GM23338 (cell line): ENCODE results near the gene NPEPL1. TPM values are rescaled to one million over a fixed set of nuclear protein-coding genes. Genes with fewer than 3 reads are reported as not detected.

Source experiments
- ATAC-seq: fragments of 200-7000 bp; cut with Tn5 transposase; 3 replicates; pipeline ENCODE4 v1.9.1; 2020
- DNase-seq: peaks from one replicate; pipeline ENCODE4 v3.0.0-alpha.2; 2015; ENCODE audit warnings: low spot score
- H2AFZ ChIP-seq: fragments of 200-600 bp; sonication (generic); 2 replicates; pipeline ENCODE4 v1.8.0; 2016; ENCODE audit warnings: antibody characterized with exemption, mild to moderate bottlenecking, moderate library complexity
- H3F3A ChIP-seq: fragments of 200-600 bp; sonication (generic); replicated peaks from 2 replicates; pipeline ENCODE4 v1.8.0; 2017; ENCODE audit warnings: antibody characterized with exemption, mixed run types, low read depth
- H3K27ac ChIP-seq: fragments of 200-600 bp; sonication (generic); 2 replicates; pipeline ENCODE4 v1.6.1; 2016; ENCODE audit warnings: low read depth
- H3K27me3 ChIP-seq: fragments of 200-600 bp; sonication (generic); 2 replicates; pipeline ENCODE4 v1.8.0; 2016; ENCODE audit warnings: mild to moderate bottlenecking, mixed run types, moderate library complexity; ENCODE audit not compliant: insufficient read depth
- H3K36me3 ChIP-seq: fragments of 200-600 bp; sonication (generic); 2 replicates; pipeline ENCODE4 v1.8.0; 2016; ENCODE audit warnings: mild to moderate bottlenecking; ENCODE audit not compliant: insufficient read depth
- H3K4me1 ChIP-seq: fragments of 200-600 bp; sonication (generic); 2 replicates; pipeline ENCODE4 v1.8.0; 2016; ENCODE audit warnings: mild to moderate bottlenecking, moderate library complexity; ENCODE audit not compliant: insufficient read depth
- H3K4me2 ChIP-seq: fragments of 200-600 bp; sonication (generic); 2 replicates; pipeline ENCODE4 v1.7.1; 2017; ENCODE audit warnings: mixed run types
- H3K4me3 ChIP-seq: fragments of 200-600 bp; sonication (generic); 2 replicates; pipeline ENCODE4 v1.6.1; 2016; ENCODE audit warnings: mixed run types
- H3K79me2 ChIP-seq: fragments of 200-600 bp; sonication (generic); replicated peaks from 2 replicates; pipeline ENCODE4 v1.8.0; 2017; ENCODE audit warnings: mild to moderate bottlenecking; ENCODE audit not compliant: insufficient read depth
- H3K9me2 ChIP-seq: fragments of 200-600 bp; sonication (generic); 2 replicates; pipeline ENCODE4 v1.8.0; 2017; ENCODE audit not compliant: insufficient read depth
- H4K20me1 ChIP-seq: fragments of 200-600 bp; sonication (generic); replicated peaks from 2 replicates; pipeline ENCODE4 v1.8.0; 2017; ENCODE audit warnings: mild to moderate bottlenecking; ENCODE audit not compliant: insufficient read depth
- H3K27ac Mint-ChIP-seq: 2 replicates; pipeline ENCODE4 v1.8.0; 2020; ENCODE audit warnings: inconsistent platforms, mild to moderate bottlenecking, moderate library complexity, mixed read lengths
- H3K27me3 Mint-ChIP-seq: 3 replicates; pipeline ENCODE4 v1.8.0; 2022; ENCODE audit warnings: low read depth, mild to moderate bottlenecking, moderate library complexity, mixed read lengths, inconsistent platforms; ENCODE audit not compliant: insufficient read depth, poor library complexity
- H3K36me3 Mint-ChIP-seq: 3 replicates; pipeline ENCODE4 v1.8.0; 2021; ENCODE audit warnings: low read depth, mild to moderate bottlenecking, inconsistent platforms, moderate library complexity, mixed read lengths
- H3K4me1 Mint-ChIP-seq: 3 replicates; pipeline ENCODE4 v1.8.0; 2020; ENCODE audit warnings: mild to moderate bottlenecking, inconsistent platforms, mixed read lengths
- H3K4me3 Mint-ChIP-seq: 3 replicates; pipeline ENCODE4 v1.8.0; 2021; ENCODE audit warnings: moderate library complexity, mild to moderate bottlenecking, inconsistent platforms, mixed read lengths
- H3K9me3 Mint-ChIP-seq: 3 replicates; pipeline ENCODE4 v1.8.0; 2020; ENCODE audit warnings: moderate library complexity, mild to moderate bottlenecking, inconsistent platforms, mixed read lengths
- CREB1 ChIP-seq: fragments of 250-450 bp; sonication (Bioruptor Pico); IDR thresholded peaks from 2 replicates; pipeline ENCODE4 v1.5.0; 2020; ENCODE audit warnings: low read depth, mild to moderate bottlenecking, moderate library complexity
- EZH2 ChIP-seq: fragments of 200-600 bp; sonication (generic); IDR thresholded peaks from one replicate; pipeline ENCODE4 v1.8.0; 2017; ENCODE audit warnings: antibody characterized with exemption, mild to moderate bottlenecking, low read depth; ENCODE audit not compliant: unreplicated experiment
- EZH2phosphoT487 ChIP-seq: fragments of 200-600 bp; sonication (generic); IDR thresholded peaks from one replicate; pipeline ENCODE4 v1.8.1; 2018; ENCODE audit warnings: antibody characterized with exemption; ENCODE audit not compliant: unreplicated experiment
- JUNB ChIP-seq: IDR thresholded peaks from one replicate; pipeline ENCODE4 v1.6.1; 2016; ENCODE audit warnings: antibody characterized with exemption; ENCODE audit not compliant: unreplicated experiment
- NANOG ChIP-seq: IDR thresholded peaks from 2 replicates; pipeline ENCODE4 v1.6.1; 2016; ENCODE audit warnings: antibody characterized with exemption, borderline replicate concordance
- POLR2AphosphoS5 ChIP-seq: IDR thresholded peaks from 2 replicates; pipeline ENCODE4 v1.6.1; 2016; ENCODE audit warnings: antibody characterized with exemption, low read depth
- STAT1 ChIP-seq: IDR thresholded peaks from one replicate; pipeline ENCODE4 v1.6.1; 2016; ENCODE audit warnings: antibody characterized with exemption; ENCODE audit not compliant: unreplicated experiment
- ZNF114 ChIP-seq: fragments of 250-450 bp; sonication (Bioruptor Pico); IDR thresholded peaks from 2 replicates; pipeline ENCODE4 v1.5.0; 2020; ENCODE audit warnings: mild to moderate bottlenecking, moderate library complexity
- ZNF331 ChIP-seq: fragments of 250-450 bp; sonication (Bioruptor Pico); IDR thresholded peaks from 2 replicates; pipeline ENCODE4 v1.5.0; 2020; ENCODE audit warnings: low read depth, mild to moderate bottlenecking, moderate library complexity
- polyA plus RNA-seq: library from polyadenylated mRNA; unstranded; fragments of >200 nt; fragmentation: Nextera tagmentation; extraction: Ambion mirVana; gene quantifications from 2 replicates; pipeline ENCODE4 v1.2.1, GENCODE V29; 2016
- total RNA-seq: library from RNA; depleted of rRNA; stranded (reverse); fragments of >200 nt; shearing (Covaris generic); gene quantifications from 2 replicates; pipeline ENCODE4 v1.2.3, GENCODE V29; 2014
- TF ChIP-seq, protein P1 (sequence below), 2 experiments: fragments of 200-600 bp in 1 of 2; sonication (generic) in 1 of 2; conservative IDR thresholded peaks; 2 replicates each; pipeline versions ENCODE4 v1.5.1 to v1.6.1; 2016 to 2017; ENCODE audit warnings: antibody characterized with exemption in 2 of 2, low read depth in 2 of 2, mild to moderate bottlenecking in 2 of 2, moderate library complexity in 1 of 2
- TF ChIP-seq, protein P2 (sequence below): IDR thresholded peaks from 2 replicates; pipeline ENCODE4 v1.6.1; 2016; ENCODE audit warnings: antibody characterized with exemption
- TF ChIP-seq, protein P3 (sequence below): IDR thresholded peaks from one replicate; pipeline ENCODE4 v1.6.1; 2018; ENCODE audit warnings: antibody characterized with exemption; ENCODE audit not compliant: unreplicated experiment
- TF ChIP-seq, protein P4 (sequence below): fragments of 250-450 bp; sonication (Bioruptor Pico); IDR thresholded peaks from 2 replicates; pipeline ENCODE4 v1.5.0; 2020; ENCODE audit warnings: mild to moderate bottlenecking, moderate library complexity

NPEPL1 gene
- total and polyA plus RNA-seq, 2 experiments from 2014 or later = 23.5 to 30.0 TPM

DNA sequence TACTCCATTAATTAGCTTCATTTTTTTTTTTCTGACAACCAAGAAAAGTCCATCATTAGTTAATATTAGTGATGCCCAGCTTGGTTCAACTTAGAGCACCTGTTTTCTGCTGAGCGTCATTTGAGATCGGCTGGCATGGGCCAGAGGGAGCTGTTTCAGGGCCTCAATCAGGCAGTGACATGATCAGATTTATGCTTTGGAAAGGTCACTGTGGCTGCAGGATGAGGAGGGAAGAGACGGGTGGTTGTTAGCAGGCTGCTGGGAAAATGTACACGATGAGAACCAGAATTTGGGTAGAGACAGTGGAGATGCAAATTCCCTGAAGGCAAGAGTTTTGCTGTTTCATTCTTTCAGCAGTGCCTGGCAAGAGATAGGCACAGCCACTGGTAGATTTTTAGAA lies 45.9 kb upstream of the NPEPL1 start:
- Mint-ChIP-seq H3K9me3 (peaks cover 3% of the 10 kb centered on the region; the same call in 2 of the 3 replicates), H3K4me1 (peaks cover 15% of the 10 kb centered on the region), H3K27ac (no peak overlapping the region; the same call in 1 of the 2 replicates), H3K36me3 (peaks cover 6% of the 10 kb centered on the region; the same call in 2 of the 3 replicates), H3K4me3 (no peak overlapping the region), H3K27me3 (peaks cover 14% of the 10 kb centered on the region)
- TF ChIP-seq EZH2phosphoT487 (no peak), NANOG (no peak), POLR2AphosphoS5 (no peak), JUNB (no peak), CREB1 (CRISPR knock-in tag) (no peak), ZNF114 (no peak), ZNF331 (CRISPR knock-in tag) (no peak), EZH2 (no peak), STAT1 (no peak)
- TF ChIP-seq, protein P1, sequence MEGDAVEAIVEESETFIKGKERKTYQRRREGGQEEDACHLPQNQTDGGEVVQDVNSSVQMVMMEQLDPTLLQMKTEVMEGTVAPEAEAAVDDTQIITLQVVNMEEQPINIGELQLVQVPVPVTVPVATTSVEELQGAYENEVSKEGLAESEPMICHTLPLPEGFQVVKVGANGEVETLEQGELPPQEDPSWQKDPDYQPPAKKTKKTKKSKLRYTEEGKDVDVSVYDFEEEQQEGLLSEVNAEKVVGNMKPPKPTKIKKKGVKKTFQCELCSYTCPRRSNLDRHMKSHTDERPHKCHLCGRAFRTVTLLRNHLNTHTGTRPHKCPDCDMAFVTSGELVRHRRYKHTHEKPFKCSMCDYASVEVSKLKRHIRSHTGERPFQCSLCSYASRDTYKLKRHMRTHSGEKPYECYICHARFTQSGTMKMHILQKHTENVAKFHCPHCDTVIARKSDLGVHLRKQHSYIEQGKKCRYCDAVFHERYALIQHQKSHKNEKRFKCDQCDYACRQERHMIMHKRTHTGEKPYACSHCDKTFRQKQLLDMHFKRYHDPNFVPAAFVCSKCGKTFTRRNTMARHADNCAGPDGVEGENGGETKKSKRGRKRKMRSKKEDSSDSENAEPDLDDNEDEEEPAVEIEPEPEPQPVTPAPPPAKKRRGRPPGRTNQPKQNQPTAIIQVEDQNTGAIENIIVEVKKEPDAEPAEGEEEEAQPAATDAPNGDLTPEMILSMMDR (conservative IDR thresholded peaks at IDR 0.05; ENCODE audit: low read depth in 2 of 2) = no peak
- TF ChIP-seq, protein P2, sequence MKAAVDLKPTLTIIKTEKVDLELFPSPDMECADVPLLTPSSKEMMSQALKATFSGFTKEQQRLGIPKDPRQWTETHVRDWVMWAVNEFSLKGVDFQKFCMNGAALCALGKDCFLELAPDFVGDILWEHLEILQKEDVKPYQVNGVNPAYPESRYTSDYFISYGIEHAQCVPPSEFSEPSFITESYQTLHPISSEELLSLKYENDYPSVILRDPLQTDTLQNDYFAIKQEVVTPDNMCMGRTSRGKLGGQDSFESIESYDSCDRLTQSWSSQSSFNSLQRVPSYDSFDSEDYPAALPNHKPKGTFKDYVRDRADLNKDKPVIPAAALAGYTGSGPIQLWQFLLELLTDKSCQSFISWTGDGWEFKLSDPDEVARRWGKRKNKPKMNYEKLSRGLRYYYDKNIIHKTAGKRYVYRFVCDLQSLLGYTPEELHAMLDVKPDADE = no peak
- TF ChIP-seq, protein P3, sequence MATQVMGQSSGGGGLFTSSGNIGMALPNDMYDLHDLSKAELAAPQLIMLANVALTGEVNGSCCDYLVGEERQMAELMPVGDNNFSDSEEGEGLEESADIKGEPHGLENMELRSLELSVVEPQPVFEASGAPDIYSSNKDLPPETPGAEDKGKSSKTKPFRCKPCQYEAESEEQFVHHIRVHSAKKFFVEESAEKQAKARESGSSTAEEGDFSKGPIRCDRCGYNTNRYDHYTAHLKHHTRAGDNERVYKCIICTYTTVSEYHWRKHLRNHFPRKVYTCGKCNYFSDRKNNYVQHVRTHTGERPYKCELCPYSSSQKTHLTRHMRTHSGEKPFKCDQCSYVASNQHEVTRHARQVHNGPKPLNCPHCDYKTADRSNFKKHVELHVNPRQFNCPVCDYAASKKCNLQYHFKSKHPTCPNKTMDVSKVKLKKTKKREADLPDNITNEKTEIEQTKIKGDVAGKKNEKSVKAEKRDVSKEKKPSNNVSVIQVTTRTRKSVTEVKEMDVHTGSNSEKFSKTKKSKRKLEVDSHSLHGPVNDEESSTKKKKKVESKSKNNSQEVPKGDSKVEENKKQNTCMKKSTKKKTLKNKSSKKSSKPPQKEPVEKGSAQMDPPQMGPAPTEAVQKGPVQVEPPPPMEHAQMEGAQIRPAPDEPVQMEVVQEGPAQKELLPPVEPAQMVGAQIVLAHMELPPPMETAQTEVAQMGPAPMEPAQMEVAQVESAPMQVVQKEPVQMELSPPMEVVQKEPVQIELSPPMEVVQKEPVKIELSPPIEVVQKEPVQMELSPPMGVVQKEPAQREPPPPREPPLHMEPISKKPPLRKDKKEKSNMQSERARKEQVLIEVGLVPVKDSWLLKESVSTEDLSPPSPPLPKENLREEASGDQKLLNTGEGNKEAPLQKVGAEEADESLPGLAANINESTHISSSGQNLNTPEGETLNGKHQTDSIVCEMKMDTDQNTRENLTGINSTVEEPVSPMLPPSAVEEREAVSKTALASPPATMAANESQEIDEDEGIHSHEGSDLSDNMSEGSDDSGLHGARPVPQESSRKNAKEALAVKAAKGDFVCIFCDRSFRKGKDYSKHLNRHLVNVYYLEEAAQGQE = no peak
- TF ChIP-seq, protein P4, sequence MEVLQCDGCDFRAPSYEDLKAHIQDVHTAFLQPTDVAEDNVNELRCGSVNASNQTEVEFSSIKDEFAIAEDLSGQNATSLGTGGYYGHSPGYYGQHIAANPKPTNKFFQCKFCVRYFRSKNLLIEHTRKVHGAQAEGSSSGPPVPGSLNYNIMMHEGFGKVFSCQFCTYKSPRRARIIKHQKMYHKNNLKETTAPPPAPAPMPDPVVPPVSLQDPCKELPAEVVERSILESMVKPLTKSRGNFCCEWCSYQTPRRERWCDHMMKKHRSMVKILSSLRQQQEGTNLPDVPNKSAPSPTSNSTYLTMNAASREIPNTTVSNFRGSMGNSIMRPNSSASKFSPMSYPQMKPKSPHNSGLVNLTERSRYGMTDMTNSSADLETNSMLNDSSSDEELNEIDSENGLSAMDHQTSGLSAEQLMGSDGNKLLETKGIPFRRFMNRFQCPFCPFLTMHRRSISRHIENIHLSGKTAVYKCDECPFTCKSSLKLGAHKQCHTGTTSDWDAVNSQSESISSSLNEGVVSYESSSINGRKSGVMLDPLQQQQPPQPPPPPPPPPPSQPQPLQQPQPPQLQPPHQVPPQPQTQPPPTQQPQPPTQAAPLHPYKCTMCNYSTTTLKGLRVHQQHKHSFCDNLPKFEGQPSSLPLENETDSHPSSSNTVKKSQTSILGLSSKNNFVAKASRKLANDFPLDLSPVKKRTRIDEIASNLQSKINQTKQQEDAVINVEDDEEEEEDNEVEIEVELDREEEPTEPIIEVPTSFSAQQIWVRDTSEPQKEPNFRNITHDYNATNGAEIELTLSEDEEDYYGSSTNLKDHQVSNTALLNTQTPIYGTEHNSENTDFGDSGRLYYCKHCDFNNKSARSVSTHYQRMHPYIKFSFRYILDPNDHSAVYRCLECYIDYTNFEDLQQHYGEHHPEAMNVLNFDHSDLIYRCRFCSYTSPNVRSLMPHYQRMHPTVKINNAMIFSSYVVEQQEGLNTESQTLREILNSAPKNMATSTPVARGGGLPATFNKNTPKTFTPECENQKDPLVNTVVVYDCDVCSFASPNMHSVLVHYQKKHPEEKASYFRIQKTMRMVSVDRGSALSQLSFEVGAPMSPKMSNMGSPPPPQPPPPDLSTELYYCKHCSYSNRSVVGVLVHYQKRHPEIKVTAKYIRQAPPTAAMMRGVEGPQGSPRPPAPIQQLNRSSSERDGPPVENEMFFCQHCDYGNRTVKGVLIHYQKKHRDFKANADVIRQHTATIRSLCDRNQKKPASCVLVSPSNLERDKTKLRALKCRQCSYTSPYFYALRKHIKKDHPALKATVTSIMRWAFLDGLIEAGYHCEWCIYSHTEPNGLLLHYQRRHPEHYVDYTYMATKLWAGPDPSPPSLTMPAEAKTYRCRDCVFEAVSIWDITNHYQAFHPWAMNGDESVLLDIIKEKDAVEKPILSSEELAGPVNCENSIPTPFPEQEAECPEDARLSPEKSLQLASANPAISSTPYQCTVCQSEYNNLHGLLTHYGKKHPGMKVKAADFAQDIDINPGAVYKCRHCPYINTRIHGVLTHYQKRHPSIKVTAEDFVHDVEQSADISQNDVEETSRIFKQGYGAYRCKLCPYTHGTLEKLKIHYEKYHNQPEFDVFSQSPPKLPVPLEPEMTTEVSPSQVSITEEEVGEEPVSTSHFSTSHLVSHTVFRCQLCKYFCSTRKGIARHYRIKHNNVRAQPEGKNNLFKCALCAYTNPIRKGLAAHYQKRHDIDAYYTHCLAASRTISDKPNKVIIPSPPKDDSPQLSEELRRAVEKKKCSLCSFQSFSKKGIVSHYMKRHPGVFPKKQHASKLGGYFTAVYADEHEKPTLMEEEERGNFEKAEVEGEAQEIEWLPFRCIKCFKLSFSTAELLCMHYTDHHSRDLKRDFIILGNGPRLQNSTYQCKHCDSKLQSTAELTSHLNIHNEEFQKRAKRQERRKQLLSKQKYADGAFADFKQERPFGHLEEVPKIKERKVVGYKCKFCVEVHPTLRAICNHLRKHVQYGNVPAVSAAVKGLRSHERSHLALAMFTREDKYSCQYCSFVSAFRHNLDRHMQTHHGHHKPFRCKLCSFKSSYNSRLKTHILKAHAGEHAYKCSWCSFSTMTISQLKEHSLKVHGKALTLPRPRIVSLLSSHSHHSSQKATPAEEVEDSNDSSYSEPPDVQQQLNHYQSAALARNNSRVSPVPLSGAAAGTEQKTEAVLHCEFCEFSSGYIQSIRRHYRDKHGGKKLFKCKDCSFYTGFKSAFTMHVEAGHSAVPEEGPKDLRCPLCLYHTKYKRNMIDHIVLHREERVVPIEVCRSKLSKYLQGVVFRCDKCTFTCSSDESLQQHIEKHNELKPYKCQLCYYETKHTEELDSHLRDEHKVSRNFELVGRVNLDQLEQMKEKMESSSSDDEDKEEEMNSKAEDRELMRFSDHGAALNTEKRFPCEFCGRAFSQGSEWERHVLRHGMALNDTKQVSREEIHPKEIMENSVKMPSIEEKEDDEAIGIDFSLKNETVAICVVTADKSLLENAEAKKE = no peak
- DNase-seq = no peak
- no peak overlapping the region for H2AFZ ChIP-seq
- no peak overlapping the region for H3K4me2 ChIP-seq
- H3K9me2 ChIP-seq = no peaks in the 10 kb centered on the region
- H3K27me3 ChIP-seq = peaks cover 13% of the 10 kb centered on the region
- no peaks in the 10 kb centered on the region for H3F3A ChIP-seq
- H3K79me2 ChIP-seq = peaks cover 6% of the 10 kb centered on the region; the same call in 1 of the 2 replicates
- no peaks in the 10 kb centered on the region for H4K20me1 ChIP-seq
- H3K27ac ChIP-seq = no peak overlapping the region
- no peak overlapping the region for H3K4me3 ChIP-seq
- H3K36me3 ChIP-seq = no peaks in the 10 kb centered on the region
- peaks cover 12% of the 10 kb centered on the region for H3K4me1 ChIP-seq
- no peak for ATAC-seq
